Right cardiac atrium (tissue), 5 donors: Measurements from ENCODE around the gene TARS3. TPM values are rescaled to one million over a fixed set of nuclear protein-coding genes. Genes with fewer than 3 reads are reported as not detected.
A peak's percentile ranks its signal among the peaks of the same experiment; 100 is the strongest.
"Not testable (repeated sequence)": the region's sequence is repeated elsewhere in the genome, so short reads cannot be mapped to it uniquely, and the experiment has no call there.

Source experiments
- ATAC-seq, 2 donors: fragments of 200-7000 bp; cut with Tn5 transposase; one replicate each; pipeline versions ENCODE4 v1.8.0 to v1.9.1; 2020; ENCODE audit warnings: moderate library complexity in 2 of 2, mild to moderate bottlenecking in 1 of 2
- DNase-seq, 3 donors: peaks; one replicate each; pipeline ENCODE4 v3.0.0-alpha.2; 2020
- H3K27ac ChIP-seq: one replicate; pipeline ENCODE4 v1.5.1; 2013; ENCODE audit warnings: mild to moderate bottlenecking, low read length, control low read depth, moderate library complexity
- H3K27me3 ChIP-seq: one replicate; pipeline ENCODE4 v1.6.1; 2013; ENCODE audit not compliant: control insufficient read depth, insufficient read depth
- H3K4me1 ChIP-seq: one replicate; pipeline ENCODE4 v1.6.1; 2013; ENCODE audit warnings: low read length; ENCODE audit not compliant: control insufficient read depth, insufficient read depth
- H3K4me3 ChIP-seq: one replicate; pipeline ENCODE4 v1.5.1; 2013; ENCODE audit warnings: low read length, control low read depth
- H3K9me3 ChIP-seq: one replicate; pipeline ENCODE4 v1.6.1; 2013; ENCODE audit warnings: low read length; ENCODE audit not compliant: control insufficient read depth
- WGBS: extraction: QIAGEN DNeasy Blood & Tissue Kit; methylation state at CpG from one replicate; pipeline ENCODE4 v1.1.7; 2013; 5-methylcytosine and 5-hydroxymethylcytosine counted together
- intact Hi-C, 4 donors: fragments of 100-400 bp; cut with DNase I; formaldehyde crosslinking; loops; one replicate each; pipeline versions ENCODE4 v1.11.0 to v1.14.0; 2022 to 2023
- polyA plus RNA-seq: library from polyadenylated mRNA; stranded (reverse); fragments of 200-250 nt; gene quantifications from one replicate; pipeline ENCODE4 v1.2.3, GENCODE V29; 2013
- total RNA-seq, 4 donors: library from RNA; stranded (reverse); fragmentation: NEBNext Ultra II Directional; extraction: Animal tissue kit (Norgen Biotek cat#: 25700); gene quantifications; one replicate each; pipeline ENCODE4 v1.2.1, GENCODE V29; 2021
- donor health status: healthy with polysubstance abuse.
- donor health status: DM: no; HTN: yes; CAD: no.
- donor health status: DM: no; HTN: no; CAD: no.
- donor health status: DM: no; HTN: yes; CAD: no; lungs with severe emphysema.
- donor health status: DM: yes; HTN: yes; CAD: no.

The TARS3 gene
- total and polyA plus RNA-seq, 5 donors, result 10.0 to 26.8 (median 23.7) TPM

DNA sequence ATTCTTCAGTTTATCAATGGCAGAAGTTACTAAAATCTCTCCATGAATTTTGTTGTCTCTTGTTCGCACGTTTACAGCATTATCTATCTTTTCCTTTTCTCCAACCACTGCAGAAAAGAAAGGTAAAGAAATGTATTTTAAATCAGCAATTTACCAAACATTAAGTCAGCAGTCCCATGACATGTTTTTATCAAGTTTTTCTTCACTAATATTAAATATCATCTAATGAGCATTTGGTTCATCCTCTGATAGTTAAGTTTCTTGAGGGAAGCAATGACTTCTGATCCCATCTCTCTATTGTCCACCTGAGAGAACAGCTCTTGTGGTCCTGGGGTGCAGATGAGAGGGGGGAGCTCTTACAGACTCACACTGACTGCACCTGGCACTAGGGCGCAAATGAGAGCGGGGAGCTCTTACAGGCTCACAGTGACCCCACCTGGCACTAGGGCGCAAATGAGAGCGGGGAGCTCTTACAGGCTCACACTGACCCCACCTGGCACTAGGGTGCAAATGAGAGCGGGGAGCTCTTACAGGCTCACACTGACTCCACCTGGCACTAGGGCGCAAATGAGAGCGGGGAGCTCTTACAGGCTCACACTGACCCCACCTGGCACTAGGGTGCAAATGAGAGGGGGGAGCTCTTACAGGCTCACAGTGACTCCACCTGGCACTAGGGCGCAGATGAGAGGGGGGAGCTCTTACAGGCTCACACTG is 69.5 kb downstream of the TARS3 start:
- not testable (repeated sequence) for ATAC-seq
- 91% methylated on average over 10 of the region's 10 CpGs for WGBS

DNA sequence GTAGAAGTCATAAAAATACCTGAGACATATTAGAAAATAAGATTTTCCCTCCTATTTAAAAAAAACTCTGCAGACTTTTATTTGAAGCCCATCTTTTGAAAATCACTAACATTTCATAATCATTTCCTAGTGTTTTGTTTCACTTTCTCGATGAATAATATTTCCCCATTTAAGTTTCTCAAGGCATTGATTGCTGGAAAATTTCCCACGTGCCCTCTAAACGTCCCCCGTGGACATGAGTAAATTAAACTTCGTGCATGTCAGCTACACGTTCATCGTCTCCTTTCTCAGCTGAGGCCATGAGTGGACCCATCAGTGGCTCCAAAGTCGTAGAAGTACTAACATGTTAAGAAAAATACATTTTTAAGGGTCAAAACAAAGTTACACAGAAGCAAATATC is 70.1 kb downstream of the TARS3 start:
- H3K9me3 ChIP-seq, result no peaks in the 10 kb centered on the region
- intact Hi-C loops, result loop anchor here in 1 of 4 donors (5.0 kb wide), 1 partner anchor 357 kb away; the partner anchor contains the start of gene SNRPA1
- H3K4me1 ChIP-seq, result peaks cover 5% of the 10 kb centered on the region
- WGBS, result 79% methylated on average over 8 of the region's 8 CpGs
- H3K27me3 ChIP-seq, result no peaks in the 10 kb centered on the region
- no peak overlapping the region for H3K4me3 ChIP-seq
- ATAC-seq (no peak), DNase-seq (no peak)
- no peak overlapping the region for H3K27ac ChIP-seq

More for the DNA sequence above, 69.5 kb downstream of the TARS3 start:
- intact Hi-C loops, result loop anchor here in 1 of 4 donors (5.0 kb wide), 1 partner anchor 357 kb away; the partner anchor contains the start of gene SNRPA1
- not testable (repeated sequence) for H3K27me3 ChIP-seq, H3K27ac ChIP-seq, DNase-seq, H3K9me3 ChIP-seq, H3K4me1 ChIP-seq, H3K4me3 ChIP-seq

DNA sequence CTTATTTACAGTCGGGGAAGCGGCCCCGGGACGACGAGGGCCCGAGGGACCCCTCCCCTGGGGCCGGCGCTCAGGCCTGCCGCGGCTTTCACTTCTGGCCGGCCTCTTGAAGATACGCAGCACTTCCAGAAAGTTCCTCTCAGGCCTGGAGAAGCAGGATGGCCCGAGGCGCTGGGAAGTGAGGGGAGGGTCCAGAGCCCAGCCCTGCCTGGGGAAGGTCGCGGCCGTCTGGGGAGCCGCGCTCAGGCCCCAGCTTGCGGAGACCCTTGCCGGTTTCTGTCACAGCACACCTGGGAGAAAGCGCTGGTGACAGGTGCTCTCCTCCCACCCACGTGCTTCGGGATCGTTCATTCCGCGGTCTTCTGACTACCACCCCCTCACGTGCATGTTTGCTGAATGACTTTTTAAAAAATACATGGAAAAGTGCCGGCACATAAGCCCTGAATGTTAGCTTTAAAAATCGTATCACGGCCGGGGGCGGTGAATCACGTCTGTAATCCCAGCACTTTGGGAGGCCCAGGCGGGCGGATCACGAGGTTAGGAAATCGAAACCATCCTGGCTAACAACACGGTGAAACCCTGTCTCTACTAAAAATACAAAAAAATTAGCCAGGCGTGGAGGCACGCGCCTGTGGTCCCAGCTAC is 71.4 kb downstream of the TARS3 start:
- intact Hi-C loops, result loop anchor here in 1 of 4 donors (5.0 kb wide), 1 partner anchor 356 kb away; the partner anchor contains the start of gene SNRPA1
- 36% methylated on average over 42 of the region's 42 CpGs for WGBS

DNA sequence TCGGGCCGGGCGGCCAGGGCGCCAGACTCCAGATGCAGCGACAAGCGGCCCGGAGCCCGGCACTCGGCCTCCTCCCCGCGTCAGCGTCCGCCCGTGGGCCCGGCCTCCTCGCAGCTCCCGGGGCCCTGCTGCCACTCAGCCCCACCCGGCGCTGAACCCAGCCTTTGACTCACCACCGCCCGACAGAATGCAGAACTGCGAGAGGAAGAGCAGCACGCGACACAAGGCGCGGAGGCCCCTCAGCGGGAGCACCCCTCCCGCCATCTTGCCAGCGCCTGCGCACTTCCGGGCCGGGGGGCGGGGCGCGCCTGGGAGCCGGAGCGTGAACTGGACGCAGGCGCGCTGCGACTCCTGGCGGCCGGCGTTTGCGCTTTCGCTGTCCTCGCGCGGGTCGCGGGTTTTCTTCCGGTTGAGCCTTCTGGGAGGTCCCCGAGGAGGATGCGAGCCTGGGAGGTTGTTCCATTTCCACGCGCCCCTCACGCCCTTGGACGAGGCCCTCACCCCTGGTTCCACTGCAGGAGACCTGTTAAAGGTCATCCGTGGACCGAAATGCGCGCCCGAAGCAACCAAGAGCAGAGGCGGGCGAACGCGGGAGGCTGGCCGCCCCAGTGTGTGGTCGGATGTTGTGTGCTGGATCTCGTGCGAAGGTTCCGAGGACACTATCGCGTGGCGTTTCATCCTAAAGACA is 72.0 kb downstream of the TARS3 start, which contains the start of gene TM2D3:
TM2D3 (minus strand) TSS at position 284 of the 688 bp plus-strand sequence; CDS start at position 264, 20 bp downstream.
- Histone ChIP-seq H3K9me3 (no peaks in the 10 kb centered on the region), H3K4me3 (peak within 1 kb of the TSS; percentile 76), H3K27me3 (no peaks in the 10 kb centered on the region), H3K27ac (peak within 1 kb of the TSS; percentile 95), H3K4me1 (peaks cover 5% of the 10 kb centered on the region)
- under 1% methylated on average over 75 of the region's 75 CpGs for WGBS
- ATAC-seq, result peak; percentile 97 to 98
- DNase-seq, result peak; percentile 95 to 99 (median 98)
- intact Hi-C loops, result loop anchor here in 1 of 4 donors (5.0 kb wide), 1 partner anchor 355 kb away; the partner anchor contains the start of gene SNRPA1

More for the DNA sequence above, 71.4 kb downstream of the TARS3 start:
- H3K4me3 ChIP-seq, result peak overlapping the region; percentile 76
- no peaks in the 10 kb centered on the region for H3K9me3 ChIP-seq
- peaks cover 5% of the 10 kb centered on the region for H3K4me1 ChIP-seq
- DNase-seq (peak in 1 of 3 donors; percentile 73), ATAC-seq (peak; percentile 48 to 53)
- H3K27me3 ChIP-seq, result no peaks in the 10 kb centered on the region
- H3K27ac ChIP-seq, result peak overlapping the region; percentile 95

DNA sequence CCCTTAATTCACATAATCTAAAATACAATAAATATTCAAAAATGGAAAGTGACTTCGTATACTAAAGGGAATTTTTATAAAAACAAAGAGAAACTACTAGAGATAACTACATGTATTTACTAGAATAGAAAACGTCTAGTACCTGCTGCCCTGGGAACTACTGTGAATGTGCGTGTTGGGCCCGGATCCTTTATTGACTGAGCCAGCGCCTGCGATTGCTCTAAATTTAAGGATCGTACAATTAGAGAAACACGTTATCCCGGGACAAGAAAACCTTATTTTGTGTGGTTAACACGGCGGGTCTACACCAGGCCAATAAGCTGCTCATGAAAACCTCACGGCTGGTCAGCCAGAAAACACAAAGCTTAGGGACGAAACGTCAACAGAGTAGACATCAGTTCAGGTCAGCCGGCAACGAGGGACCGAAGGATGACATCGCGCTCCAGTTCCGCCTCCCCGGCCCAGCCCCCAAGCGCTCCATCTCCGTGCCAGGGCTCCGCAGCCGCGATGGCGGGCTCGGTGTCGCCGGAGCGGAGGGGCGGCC is 72.6 kb downstream of the TARS3 start:
- ATAC-seq, result peak; percentile 72 to 76
- intact Hi-C loops, result loop anchor here in 1 of 4 donors (5.0 kb wide), 1 partner anchor 354 kb away; the partner anchor contains the start of gene SNRPA1
- Histone ChIP-seq H3K4me3 (peak overlapping the region; percentile 76), H3K4me1 (peaks cover 5% of the 10 kb centered on the region), H3K27me3 (no peaks in the 10 kb centered on the region), H3K9me3 (no peaks in the 10 kb centered on the region), H3K27ac (peak overlapping the region; percentile 93)
- DNase-seq, result peak in 1 of 3 donors; percentile 50
- WGBS, result under 1% methylated on average over 32 of the region's 32 CpGs

DNA sequence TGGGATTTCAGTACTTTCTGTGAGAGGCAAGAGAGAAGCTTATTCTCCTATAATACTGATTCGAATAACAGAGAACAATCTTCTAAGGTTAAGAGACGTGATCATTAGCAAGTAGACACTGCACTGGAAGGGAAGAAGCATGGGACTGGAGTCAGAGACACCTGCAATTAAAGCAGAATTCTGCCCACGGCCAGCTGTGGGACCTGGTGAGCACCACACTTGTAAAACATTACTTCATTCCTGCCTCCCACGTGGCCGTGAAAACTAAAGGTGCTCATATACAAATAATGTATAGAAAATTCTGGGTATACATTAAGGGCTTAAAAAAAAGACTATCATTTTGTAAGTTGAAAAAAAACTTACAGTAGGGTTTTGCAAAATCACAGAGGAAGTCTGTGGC is 74.1 kb downstream of the TARS3 start:
- H3K9me3 ChIP-seq, result no peaks in the 10 kb centered on the region
- DNase-seq (no peak), ATAC-seq (no peak)
- H3K27me3 ChIP-seq, result no peaks in the 10 kb centered on the region
- H3K27ac ChIP-seq, result no peak overlapping the region
- WGBS, result 68% methylated on average over 5 of the region's 5 CpGs
- no peak overlapping the region for H3K4me3 ChIP-seq
- intact Hi-C loops, result loop anchor here in 1 of 4 donors (5.0 kb wide), 1 partner anchor 353 kb away; the partner anchor contains the start of gene SNRPA1
- peaks cover 5% of the 10 kb centered on the region for H3K4me1 ChIP-seq

DNA sequence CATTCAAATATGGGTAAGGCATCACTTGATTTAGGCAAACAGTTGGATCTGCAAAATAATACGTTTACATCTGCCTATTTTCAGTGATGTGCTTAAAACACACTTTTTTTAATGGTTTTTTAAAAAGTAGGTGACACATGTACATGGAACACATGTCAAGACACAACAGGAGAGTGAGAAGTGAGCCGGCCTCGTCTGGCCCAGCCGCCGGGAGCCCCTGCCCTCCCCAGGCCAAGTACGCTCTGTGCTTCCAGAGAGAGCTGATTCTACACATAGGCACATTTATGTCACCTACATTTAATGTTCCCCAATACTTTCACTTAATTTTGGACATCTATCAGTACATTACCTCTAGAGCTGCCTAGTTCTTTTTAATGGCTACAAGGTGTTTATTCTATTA is 75.9 kb downstream of the TARS3 start:
- WGBS, result 91% methylated on average over 6 of the region's 6 CpGs
- ATAC-seq (no peak), DNase-seq (no peak)
- no peaks in the 10 kb centered on the region for H3K9me3 ChIP-seq
- intact Hi-C loops, result no loop called here
- H3K27me3 ChIP-seq, result no peaks in the 10 kb centered on the region
- H3K4me3 ChIP-seq, result no peak overlapping the region
- no peak overlapping the region for H3K27ac ChIP-seq
- H3K4me1 ChIP-seq, result peaks cover 5% of the 10 kb centered on the region

DNA sequence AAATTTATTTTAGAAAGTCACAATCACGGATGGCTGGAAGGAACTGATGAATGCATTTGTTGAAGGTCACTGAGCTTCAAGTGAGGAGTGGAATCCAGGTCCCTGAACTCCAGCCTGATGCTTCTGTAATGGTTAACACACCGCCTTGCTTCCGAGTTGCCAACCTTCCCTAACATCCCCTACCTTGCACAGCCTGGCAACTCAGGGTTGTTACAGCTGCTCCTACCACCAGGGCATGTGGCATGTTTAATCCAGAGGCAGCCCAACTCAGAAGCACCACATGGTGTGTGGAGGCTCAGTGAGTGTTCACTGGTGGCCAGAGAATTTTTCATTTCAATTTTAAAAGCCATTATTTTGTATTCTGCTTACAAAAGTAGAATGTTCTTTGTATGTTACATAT is 77.0 kb downstream of the TARS3 start:
- no peak for ATAC-seq
- intact Hi-C loops, result no loop called here
- Histone ChIP-seq H3K9me3 (no peaks in the 10 kb centered on the region), H3K27me3 (no peaks in the 10 kb centered on the region), H3K4me1 (peaks cover 2% of the 10 kb centered on the region), H3K4me3 (no peak overlapping the region), H3K27ac (peak overlapping the region; percentile 61)
- WGBS, result 77% methylated on average over 3 of the region's 3 CpGs
- no peak for DNase-seq

DNA sequence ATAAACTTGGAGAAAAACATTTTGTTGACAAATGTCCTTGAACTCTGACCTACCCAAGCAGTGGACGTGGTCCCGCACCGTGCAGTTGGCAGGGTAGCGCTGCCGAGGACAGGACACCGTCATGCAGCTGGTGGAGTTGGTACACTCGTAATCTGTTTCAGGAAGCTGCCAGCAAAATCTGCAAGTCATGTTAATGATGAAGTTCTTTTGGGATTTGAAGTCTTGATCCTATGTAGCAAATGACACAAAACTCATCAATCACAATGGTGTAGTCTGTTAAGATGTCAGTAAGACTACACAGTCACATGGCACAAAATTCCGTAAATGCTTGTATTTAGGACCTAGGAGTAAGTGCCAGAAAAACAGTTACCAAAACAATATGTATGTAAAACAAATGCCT is 77.6 kb downstream of the TARS3 start:
- peak in 2 of 3 donors; percentile 19 to 65 for DNase-seq
- Histone ChIP-seq H3K4me1 (peaks cover 2% of the 10 kb centered on the region), H3K27ac (no peak overlapping the region), H3K27me3 (no peaks in the 10 kb centered on the region), H3K4me3 (no peak overlapping the region), H3K9me3 (no peaks in the 10 kb centered on the region)
- ATAC-seq, result peak; percentile 56 to 59
- WGBS, result 62% methylated on average over 8 of the region's 8 CpGs
- intact Hi-C loops, result no loop called here

DNA sequence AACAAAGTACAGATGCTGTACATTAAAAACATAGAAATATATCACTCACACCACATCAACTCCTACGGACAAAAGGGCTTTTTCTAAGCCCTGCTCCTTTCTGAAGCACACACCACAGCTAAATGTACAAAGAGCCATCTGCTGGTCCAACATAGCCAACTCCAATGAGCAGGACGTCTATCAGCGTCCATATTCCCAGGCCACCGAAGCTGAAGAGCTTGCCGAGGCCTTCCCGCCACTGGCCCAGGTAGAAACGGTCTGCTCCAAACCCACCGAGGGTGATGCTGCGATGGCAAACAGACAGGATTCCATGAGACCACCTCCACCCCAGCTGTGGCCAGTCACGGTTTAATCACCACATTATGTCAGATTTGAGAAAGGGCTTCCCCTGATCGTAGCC is 81.9 kb downstream of the TARS3 start:
- no peaks in the 10 kb centered on the region for H3K27me3 ChIP-seq
- no peak for ATAC-seq

More for the DNA sequence above, 81.9 kb downstream of the TARS3 start:
- no peak overlapping the region for H3K27ac ChIP-seq
- no peaks in the 10 kb centered on the region for H3K9me3 ChIP-seq
- intact Hi-C loops, result loop anchor here in 3 of 4 donors (5.0 kb wide), 2 partner anchors 340 to 345 kb away; partner anchors contain the start of gene SNRPA1 (in 2 of the 3)
- no peaks in the 10 kb centered on the region for H3K4me1 ChIP-seq
- DNase-seq, result no peak
- 55% methylated on average over 11 of the region's 11 CpGs for WGBS
- no peak overlapping the region for H3K4me3 ChIP-seq
